MM.1S (cell line): ENCODE results near the gene PKHD1.

Experiments used
- EZH2 ChIP-seq: fragments of 300-600 bp; sonication (generic); optimal IDR thresholded peaks from 2 replicates; pipeline ENCODE3; 2017; ENCODE audit warnings: low read depth, mild to moderate bottlenecking, antibody characterized with exemption, low read length, mixed read lengths
- EZH2phosphoT487 ChIP-seq: fragments of 300-600 bp; sonication (generic); IDR thresholded peaks from 2 replicates; pipeline ENCODE4 v1.6.1; 2018; ENCODE audit warnings: antibody characterized with exemption, low read length
- TF ChIP-seq, protein P1 (sequence below): fragments of 300-600 bp; sonication (generic); IDR thresholded peaks from 2 replicates; pipeline ENCODE4 v1.5.1; 2016; ENCODE audit warnings: antibody characterized with exemption, low read length, mixed read lengths

DNA sequence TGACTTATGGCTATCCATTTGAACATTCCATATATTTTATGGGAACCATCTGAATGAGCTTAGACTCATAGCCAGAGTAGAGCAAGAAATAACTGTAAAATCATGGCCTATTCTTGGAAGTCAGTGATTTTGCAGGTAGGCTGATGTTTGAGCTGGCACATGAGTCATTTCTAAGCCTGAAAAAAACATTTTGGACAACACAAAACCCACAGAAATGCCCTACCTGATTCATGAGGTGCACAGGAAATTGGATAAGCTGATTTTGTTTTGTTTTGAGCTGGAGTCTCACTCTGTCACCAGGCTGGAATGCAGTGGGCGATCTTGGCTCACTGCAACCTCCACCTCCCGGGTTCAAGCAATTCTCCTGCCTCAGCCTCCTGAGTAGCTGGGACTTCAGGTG lies 443.0 kb downstream of the PKHD1 start:
- TF ChIP-seq, protein P1, sequence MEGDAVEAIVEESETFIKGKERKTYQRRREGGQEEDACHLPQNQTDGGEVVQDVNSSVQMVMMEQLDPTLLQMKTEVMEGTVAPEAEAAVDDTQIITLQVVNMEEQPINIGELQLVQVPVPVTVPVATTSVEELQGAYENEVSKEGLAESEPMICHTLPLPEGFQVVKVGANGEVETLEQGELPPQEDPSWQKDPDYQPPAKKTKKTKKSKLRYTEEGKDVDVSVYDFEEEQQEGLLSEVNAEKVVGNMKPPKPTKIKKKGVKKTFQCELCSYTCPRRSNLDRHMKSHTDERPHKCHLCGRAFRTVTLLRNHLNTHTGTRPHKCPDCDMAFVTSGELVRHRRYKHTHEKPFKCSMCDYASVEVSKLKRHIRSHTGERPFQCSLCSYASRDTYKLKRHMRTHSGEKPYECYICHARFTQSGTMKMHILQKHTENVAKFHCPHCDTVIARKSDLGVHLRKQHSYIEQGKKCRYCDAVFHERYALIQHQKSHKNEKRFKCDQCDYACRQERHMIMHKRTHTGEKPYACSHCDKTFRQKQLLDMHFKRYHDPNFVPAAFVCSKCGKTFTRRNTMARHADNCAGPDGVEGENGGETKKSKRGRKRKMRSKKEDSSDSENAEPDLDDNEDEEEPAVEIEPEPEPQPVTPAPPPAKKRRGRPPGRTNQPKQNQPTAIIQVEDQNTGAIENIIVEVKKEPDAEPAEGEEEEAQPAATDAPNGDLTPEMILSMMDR = no peak
- no peak for TF ChIP-seq EZH2
- no peak for TF ChIP-seq EZH2phosphoT487
